Fibroblast of lung (primary cell): ENCODE data around the gene NUP98.

Experiments used
- CTCF ChIP-seq, 2 donors: IDR thresholded peaks in 1 of 2; conservative IDR thresholded peaks in 1 of 2; 1 replicate in 1 of 2; 2 replicates in 1 of 2; pipeline ENCODE4 v1.5.1; 2011 to 2012; ENCODE audit warnings: low read length in 2 of 2, control low read depth in 1 of 2, inconsistent platforms in 1 of 2, low read depth in 1 of 2, mild to moderate bottlenecking in 1 of 2
- EZH2 ChIP-seq: IDR thresholded peaks from 2 replicates; pipeline ENCODE4 v1.5.1; 2012; ENCODE audit warnings: low read length, control low read depth, mild to moderate bottlenecking; ENCODE audit errors: missing control alignments

DNA sequence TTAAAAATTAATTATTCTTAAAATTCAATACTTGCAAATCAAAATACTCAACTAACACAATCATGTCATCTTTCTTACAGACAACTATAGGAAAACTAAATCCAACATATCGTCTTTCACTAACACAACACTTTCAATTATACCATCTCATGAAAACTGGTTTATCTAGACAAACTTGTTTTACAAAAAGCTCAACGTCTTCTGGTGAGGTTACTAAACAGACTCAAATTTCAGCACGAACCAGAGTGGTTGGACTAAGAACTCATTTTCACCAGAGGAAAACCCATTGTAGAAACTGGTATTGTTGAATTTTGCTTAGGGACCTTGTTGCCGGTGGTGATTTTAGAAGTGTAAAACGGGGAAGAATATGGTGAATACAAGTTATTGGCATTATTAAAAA, 52.2 kb downstream of the NUP98 start:
- TF ChIP-seq CTCF (conservative IDR thresholded peaks at IDR 0.05 in 1 of 2, IDR thresholded peaks at IDR 0.05 in 1 of 2; ENCODE audit: low read depth in 1 of 2, low read length in 2 of 2), result no peak
- no peak for TF ChIP-seq EZH2
